ENCODE results near the gene LRCH3.

DNA sequence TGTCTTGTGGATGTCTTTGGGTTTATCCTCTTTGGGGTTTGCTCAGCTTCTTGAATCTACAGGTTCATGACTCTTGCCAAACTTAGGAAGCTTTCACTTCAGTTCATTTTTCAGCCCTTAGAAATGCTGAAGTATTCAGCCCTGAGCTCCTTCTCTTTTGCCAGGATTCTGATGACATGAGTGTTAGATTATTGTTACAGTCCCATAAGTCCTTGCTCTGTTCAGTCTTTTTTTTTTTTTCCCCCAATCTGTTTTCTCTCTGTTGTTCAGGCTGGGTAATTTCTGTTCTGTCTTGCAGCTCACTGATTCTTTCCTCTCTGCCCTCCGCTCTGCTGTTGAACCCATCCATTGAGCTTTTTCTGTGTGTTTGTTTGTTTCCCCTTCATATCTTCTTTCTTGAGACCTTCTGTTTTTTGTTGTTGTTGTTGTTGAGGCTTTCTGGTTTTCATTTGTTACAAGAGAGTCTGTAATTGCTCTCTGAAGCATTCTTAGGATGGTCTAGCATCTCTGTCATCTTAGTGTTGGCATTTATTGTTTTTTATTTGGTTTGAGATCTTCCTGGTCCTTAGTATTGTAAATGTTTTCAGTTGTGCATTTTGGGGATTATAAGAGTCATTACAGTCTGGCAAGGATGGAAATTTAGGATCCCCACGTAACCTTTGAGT lies 18.4 kb downstream of the LRCH3 start:
- TF ChIP-seq, protein P1, sequence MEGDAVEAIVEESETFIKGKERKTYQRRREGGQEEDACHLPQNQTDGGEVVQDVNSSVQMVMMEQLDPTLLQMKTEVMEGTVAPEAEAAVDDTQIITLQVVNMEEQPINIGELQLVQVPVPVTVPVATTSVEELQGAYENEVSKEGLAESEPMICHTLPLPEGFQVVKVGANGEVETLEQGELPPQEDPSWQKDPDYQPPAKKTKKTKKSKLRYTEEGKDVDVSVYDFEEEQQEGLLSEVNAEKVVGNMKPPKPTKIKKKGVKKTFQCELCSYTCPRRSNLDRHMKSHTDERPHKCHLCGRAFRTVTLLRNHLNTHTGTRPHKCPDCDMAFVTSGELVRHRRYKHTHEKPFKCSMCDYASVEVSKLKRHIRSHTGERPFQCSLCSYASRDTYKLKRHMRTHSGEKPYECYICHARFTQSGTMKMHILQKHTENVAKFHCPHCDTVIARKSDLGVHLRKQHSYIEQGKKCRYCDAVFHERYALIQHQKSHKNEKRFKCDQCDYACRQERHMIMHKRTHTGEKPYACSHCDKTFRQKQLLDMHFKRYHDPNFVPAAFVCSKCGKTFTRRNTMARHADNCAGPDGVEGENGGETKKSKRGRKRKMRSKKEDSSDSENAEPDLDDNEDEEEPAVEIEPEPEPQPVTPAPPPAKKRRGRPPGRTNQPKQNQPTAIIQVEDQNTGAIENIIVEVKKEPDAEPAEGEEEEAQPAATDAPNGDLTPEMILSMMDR (IDR thresholded peaks at IDR 0.05; ENCODE audit: insufficient read depth, low read length): no peak
- TF ChIP-seq POLR2AphosphoS5 (IDR thresholded peaks at IDR 0.05; ENCODE audit: low read depth): no peak

All from HL-60 (cell line).